DND-41 (cell line): ENCODE data around the gene SRGAP2C.
"Not testable (repeated sequence)": the region's sequence is repeated elsewhere in the genome, so short reads cannot be mapped to it uniquely, and the experiment has no call there.

Experiments
- EZH2 ChIP-seq: IDR thresholded peaks from 3 replicates; pipeline ENCODE4 v1.6.1; 2012; ENCODE audit warnings: borderline replicate concordance, low read depth, mild to moderate bottlenecking, moderate library complexity, low read length, inconsistent platforms; ENCODE audit not compliant: severe bottlenecking
- TF ChIP-seq, protein P1 (sequence below): IDR thresholded peaks from 2 replicates; pipeline ENCODE4 v1.5.1; 2012; ENCODE audit warnings: borderline replicate concordance, low read length, moderate library complexity, mild to moderate bottlenecking; ENCODE audit not compliant: poor library complexity, severe bottlenecking; ENCODE audit errors: extremely low read depth

DNA sequence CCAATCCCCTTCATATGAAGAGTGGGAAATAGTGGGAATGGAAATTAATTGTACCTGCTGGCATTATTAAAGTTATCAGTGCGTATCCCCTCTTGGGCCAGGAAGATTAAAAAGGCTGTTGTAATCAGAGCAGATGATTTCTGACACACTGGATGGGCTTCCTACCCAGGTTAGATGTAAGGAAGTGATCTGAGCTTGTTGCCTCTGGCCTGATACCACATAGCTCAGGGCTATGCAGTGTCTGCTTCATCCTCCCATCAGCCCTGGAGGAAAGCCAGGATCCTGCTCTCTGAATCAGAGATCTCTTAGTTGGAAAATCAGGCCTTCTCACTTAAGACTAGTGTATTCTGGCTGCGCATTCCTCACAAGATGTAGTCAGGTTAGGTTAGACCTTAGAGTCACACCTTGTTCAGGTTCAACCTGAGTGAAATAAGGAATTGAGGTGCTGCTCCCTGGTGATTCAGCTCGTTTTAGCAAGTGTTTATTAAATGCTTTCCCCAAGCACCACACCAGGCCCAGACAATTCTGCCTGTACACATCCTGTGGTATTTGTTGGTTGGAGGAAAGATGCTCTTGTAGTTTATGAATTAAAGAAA lies 158.6 kb downstream of the SRGAP2C start:
- TF ChIP-seq, protein P1, sequence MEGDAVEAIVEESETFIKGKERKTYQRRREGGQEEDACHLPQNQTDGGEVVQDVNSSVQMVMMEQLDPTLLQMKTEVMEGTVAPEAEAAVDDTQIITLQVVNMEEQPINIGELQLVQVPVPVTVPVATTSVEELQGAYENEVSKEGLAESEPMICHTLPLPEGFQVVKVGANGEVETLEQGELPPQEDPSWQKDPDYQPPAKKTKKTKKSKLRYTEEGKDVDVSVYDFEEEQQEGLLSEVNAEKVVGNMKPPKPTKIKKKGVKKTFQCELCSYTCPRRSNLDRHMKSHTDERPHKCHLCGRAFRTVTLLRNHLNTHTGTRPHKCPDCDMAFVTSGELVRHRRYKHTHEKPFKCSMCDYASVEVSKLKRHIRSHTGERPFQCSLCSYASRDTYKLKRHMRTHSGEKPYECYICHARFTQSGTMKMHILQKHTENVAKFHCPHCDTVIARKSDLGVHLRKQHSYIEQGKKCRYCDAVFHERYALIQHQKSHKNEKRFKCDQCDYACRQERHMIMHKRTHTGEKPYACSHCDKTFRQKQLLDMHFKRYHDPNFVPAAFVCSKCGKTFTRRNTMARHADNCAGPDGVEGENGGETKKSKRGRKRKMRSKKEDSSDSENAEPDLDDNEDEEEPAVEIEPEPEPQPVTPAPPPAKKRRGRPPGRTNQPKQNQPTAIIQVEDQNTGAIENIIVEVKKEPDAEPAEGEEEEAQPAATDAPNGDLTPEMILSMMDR = not testable (repeated sequence)
- not testable (repeated sequence) for TF ChIP-seq EZH2
